Measurements from ENCODE around the gene PLB1. TPM values are rescaled to one million over a fixed set of nuclear protein-coding genes. Genes with fewer than 3 reads are reported as not detected.

The PLB1 gene
- total and polyA plus RNA-seq, 2 experiments from 2014 or later = 19.2 to 19.7 TPM

DNA sequence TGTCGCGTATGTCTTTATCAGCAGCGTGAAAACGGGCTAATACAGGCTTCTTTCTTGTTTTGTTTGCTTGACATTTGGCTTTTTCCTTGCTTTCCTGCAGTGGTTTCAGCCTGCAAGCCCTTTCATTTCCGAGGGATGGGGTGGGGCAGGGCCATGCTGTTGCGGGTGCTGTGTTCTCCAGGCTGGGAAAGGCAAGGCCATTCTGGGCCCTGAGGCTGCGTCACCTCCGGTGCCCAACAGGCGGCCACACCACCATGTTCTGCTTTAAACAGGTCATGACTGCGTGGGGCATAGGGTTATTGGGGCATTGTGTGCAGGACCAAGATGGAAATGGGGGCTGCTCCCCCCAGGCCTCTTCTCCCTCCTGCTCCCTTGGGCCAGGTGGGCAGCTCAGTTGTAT, 38.6 kb upstream of the PLB1 start:
- H3K36me3 ChIP-seq (replicated peaks; ENCODE audit: insufficient read depth, low read depth) = no peaks in the 10 kb centered on the region
- H3K79me2 ChIP-seq = no peaks in the 10 kb centered on the region
- no peaks in the 10 kb centered on the region for H3K27me3 ChIP-seq
- no peak overlapping the region for H3K27ac ChIP-seq
- no peak overlapping the region for H2AFZ ChIP-seq
- no peak overlapping the region for H3K4me2 ChIP-seq
- no peaks in the 10 kb centered on the region for H4K20me1 ChIP-seq (ENCODE audit: insufficient read depth, poor library complexity, severe bottlenecking)
- H3K4me1 ChIP-seq (ENCODE audit: insufficient read depth) = no peaks in the 10 kb centered on the region
- no peaks in the 10 kb centered on the region for H3K9me2 ChIP-seq (replicated peaks; ENCODE audit: insufficient read depth)
- DNase-seq (ENCODE audit: low spot score) = no peak
- 86% methylated on average over 10 of the region's 10 CpGs for WGBS (ENCODE audit: low lambda C conversion rate, missing lambda C conversion rate)
- no peak overlapping the region for H3K4me3 ChIP-seq
- no peak for TF ChIP-seq EZH2 (IDR thresholded peaks at IDR 0.05; ENCODE audit: borderline replicate concordance)
- no peaks in the 10 kb centered on the region for H3K9me3 ChIP-seq (ENCODE audit: low read depth)

DNA sequence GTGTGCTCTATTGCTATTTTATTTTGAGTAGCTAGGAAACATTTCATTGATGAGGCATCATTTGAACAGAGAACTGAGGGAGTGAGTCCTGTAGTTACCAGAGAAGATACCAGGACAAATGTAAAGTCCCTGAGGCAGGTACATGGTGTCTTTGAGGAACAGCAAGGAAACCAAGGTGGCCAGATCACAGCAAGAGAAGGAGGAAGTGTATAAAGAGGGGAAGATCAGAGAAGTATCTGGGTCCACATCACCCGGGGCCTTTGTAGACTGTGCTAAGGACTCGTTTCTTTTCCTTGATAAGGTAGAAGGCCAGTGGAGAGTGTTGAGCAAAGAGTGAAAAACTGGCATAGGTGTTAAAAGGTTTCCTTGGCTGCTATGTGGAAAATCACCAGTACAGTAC, 34.8 kb upstream of the PLB1 start:
- Histone ChIP-seq H3K36me3 (replicated peaks; ENCODE audit: insufficient read depth, low read depth) (no peaks in the 10 kb centered on the region), H3K4me2 (no peak overlapping the region), H4K20me1 (ENCODE audit: insufficient read depth, poor library complexity, severe bottlenecking) (no peaks in the 10 kb centered on the region), H3K27me3 (no peaks in the 10 kb centered on the region), H3K9me3 (ENCODE audit: low read depth) (no peaks in the 10 kb centered on the region), H3K4me1 (ENCODE audit: insufficient read depth) (no peaks in the 10 kb centered on the region), H3K79me2 (no peaks in the 10 kb centered on the region), H3K4me3 (no peak overlapping the region), H3K27ac (no peak overlapping the region), H3K9me2 (replicated peaks; ENCODE audit: insufficient read depth) (no peaks in the 10 kb centered on the region), H2AFZ (no peak overlapping the region)
- no peak for DNase-seq (ENCODE audit: low spot score)
- TF ChIP-seq, protein P1, sequence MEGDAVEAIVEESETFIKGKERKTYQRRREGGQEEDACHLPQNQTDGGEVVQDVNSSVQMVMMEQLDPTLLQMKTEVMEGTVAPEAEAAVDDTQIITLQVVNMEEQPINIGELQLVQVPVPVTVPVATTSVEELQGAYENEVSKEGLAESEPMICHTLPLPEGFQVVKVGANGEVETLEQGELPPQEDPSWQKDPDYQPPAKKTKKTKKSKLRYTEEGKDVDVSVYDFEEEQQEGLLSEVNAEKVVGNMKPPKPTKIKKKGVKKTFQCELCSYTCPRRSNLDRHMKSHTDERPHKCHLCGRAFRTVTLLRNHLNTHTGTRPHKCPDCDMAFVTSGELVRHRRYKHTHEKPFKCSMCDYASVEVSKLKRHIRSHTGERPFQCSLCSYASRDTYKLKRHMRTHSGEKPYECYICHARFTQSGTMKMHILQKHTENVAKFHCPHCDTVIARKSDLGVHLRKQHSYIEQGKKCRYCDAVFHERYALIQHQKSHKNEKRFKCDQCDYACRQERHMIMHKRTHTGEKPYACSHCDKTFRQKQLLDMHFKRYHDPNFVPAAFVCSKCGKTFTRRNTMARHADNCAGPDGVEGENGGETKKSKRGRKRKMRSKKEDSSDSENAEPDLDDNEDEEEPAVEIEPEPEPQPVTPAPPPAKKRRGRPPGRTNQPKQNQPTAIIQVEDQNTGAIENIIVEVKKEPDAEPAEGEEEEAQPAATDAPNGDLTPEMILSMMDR (IDR thresholded peaks at IDR 0.05; ENCODE audit: poor library complexity) = no peak
- no peak for TF ChIP-seq EZH2phosphoT487 (IDR thresholded peaks at IDR 0.05; ENCODE audit: low read depth, severe bottlenecking, unreplicated experiment)
- no peak for TF ChIP-seq EZH2 (IDR thresholded peaks at IDR 0.05; ENCODE audit: borderline replicate concordance)
- WGBS (ENCODE audit: low lambda C conversion rate, missing lambda C conversion rate) = 72% methylated on average over 2 of the region's 2 CpGs

DNA sequence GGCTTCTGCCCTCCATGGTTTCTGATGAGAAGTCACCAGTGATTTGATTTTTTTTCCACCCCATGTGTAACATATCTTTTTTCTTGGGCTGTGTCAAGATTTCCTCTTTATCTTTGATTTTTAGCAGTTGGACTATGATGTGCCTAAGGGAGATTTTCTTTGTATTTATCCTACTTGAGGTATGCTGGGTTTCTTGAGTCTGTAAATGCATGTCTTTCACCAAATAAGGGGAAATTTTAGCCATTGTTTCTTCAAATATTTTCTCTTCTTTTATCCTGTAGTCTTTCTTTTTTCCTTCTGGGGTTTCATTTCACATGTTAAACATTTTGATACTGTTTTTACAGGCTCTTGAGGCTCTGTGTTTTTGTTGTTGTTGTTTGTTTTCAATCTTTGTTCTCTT, 33.7 kb upstream of the PLB1 start:
- Histone ChIP-seq H3K4me1 (ENCODE audit: insufficient read depth) (no peaks in the 10 kb centered on the region), H3K27me3 (no peaks in the 10 kb centered on the region), H3K9me3 (ENCODE audit: low read depth) (no peaks in the 10 kb centered on the region), H3K4me3 (no peak overlapping the region), H2AFZ (no peak overlapping the region), H3K4me2 (no peak overlapping the region), H4K20me1 (ENCODE audit: insufficient read depth, poor library complexity, severe bottlenecking) (no peaks in the 10 kb centered on the region), H3K36me3 (replicated peaks; ENCODE audit: insufficient read depth, low read depth) (no peaks in the 10 kb centered on the region), H3K9me2 (replicated peaks; ENCODE audit: insufficient read depth) (no peaks in the 10 kb centered on the region), H3K79me2 (no peaks in the 10 kb centered on the region), H3K27ac (no peak overlapping the region)
- TF ChIP-seq, protein P1 (IDR thresholded peaks at IDR 0.05; ENCODE audit: poor library complexity) = no peak
- TF ChIP-seq EZH2phosphoT487 (IDR thresholded peaks at IDR 0.05; ENCODE audit: low read depth, severe bottlenecking, unreplicated experiment) (no peak), EZH2 (IDR thresholded peaks at IDR 0.05; ENCODE audit: borderline replicate concordance) (no peak)
- DNase-seq (ENCODE audit: low spot score) = no peak

DNA sequence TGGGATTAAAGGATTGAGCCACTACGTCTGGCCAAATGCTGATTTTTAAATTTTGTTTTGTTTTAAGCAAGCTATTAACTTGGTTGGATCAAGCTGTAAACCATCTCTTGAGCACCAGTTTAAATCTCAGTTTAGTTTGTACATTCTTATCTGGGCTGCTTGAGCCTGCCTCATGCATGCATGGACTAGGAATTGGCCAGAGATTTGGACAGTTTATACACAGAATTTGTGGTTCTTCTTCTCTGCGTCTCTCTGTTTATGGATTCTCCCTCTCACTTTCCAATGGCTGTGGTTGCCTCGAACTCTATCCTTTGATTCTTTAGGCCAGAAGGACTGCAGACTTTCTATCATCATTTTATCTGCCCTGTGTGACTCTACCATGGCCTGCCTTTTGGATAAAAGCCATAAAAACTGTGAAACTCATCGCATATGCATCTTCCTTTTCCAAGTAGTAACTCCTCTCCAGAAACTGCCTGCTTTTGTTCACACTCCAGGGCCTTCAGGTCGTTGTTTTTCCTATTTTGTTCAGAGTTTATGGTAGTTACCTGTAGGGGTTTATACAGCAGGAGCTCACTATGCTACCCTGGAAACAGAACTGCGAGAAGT, 32.5 kb upstream of the PLB1 start:
- Histone ChIP-seq H3K36me3 (replicated peaks; ENCODE audit: insufficient read depth, low read depth) (no peaks in the 10 kb centered on the region), H2AFZ (no peak overlapping the region), H3K9me3 (ENCODE audit: low read depth) (no peaks in the 10 kb centered on the region), H3K9me2 (replicated peaks; ENCODE audit: insufficient read depth) (no peaks in the 10 kb centered on the region), H3K79me2 (no peaks in the 10 kb centered on the region), H4K20me1 (ENCODE audit: insufficient read depth, poor library complexity, severe bottlenecking) (no peaks in the 10 kb centered on the region), H3K4me3 (no peak overlapping the region), H3K27ac (no peak overlapping the region), H3K27me3 (no peaks in the 10 kb centered on the region), H3K4me1 (ENCODE audit: insufficient read depth) (no peaks in the 10 kb centered on the region), H3K4me2 (no peak overlapping the region)
- no peak for DNase-seq (ENCODE audit: low spot score)
- WGBS (ENCODE audit: low lambda C conversion rate, missing lambda C conversion rate) = 66% methylated on average over 6 of the region's 6 CpGs
- TF ChIP-seq, protein P1 (IDR thresholded peaks at IDR 0.05; ENCODE audit: poor library complexity) = no peak
- TF ChIP-seq EZH2 (IDR thresholded peaks at IDR 0.05; ENCODE audit: borderline replicate concordance) (no peak), EZH2phosphoT487 (IDR thresholded peaks at IDR 0.05; ENCODE audit: low read depth, severe bottlenecking, unreplicated experiment) (no peak)
